22Rv1 (cell line): ENCODE results near the gene CACNA2D2.

Source experiments
- CTCF ChIP-seq: fragments of 450-650 bp; IDR thresholded peaks from 2 replicates; pipeline ENCODE4 v1.5.1; 2017; ENCODE audit warnings: mild to moderate bottlenecking
- ZFX ChIP-seq: fragments of 450-650 bp; IDR thresholded peaks from 2 replicates; pipeline ENCODE4 v1.6.1; 2017; ENCODE audit warnings: antibody characterized with exemption, borderline replicate concordance

- TF ChIP-seq CTCF (no peak), ZFX (no peak)
These were observed 21.3 kb upstream of the CACNA2D2 start for GRCh38 chr3:50524746-50525145.
